ENCODE data around the gene ZNF728. TPM values are rescaled to one million over a fixed set of nuclear protein-coding genes. Genes with fewer than 3 reads are reported as not detected.
"Not testable (repeated sequence)": the region's sequence is repeated elsewhere in the genome, so short reads cannot be mapped to it uniquely, and the experiment has no call there.

Gene ZNF728
- total RNA-seq, 1 experiment from 2014 or later: not detected

DNA sequence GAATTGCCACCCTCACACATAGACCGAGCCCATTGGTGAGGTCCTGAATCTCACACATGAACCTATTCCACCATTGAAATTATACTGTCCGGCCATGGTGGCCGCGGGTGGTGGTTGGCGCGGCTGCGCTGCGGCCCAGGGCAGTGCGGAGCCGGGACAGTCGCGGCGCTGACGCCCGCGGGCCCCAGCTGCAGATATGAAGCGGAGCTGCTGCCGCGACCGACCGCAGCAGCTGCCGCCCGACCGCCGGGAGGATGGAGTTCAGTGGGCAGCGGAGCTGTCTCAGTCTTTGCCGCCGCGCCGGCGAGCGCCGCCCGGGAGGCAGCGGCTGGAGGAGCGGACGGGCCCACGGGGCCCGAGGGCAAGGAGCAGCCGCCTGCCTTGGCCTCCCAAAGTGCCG is 77.8 kb downstream of the ZNF728 start:
- CTCF ChIA-PET; H3K27ac ChIP-seq (ENCODE audit: low read depth, low read length, poor library complexity, severe bottlenecking); BruUV-seq (replicated peaks); H3K27me3 ChIP-seq (replicated peaks; ENCODE audit: insufficient read depth, low read depth, low read length, poor library complexity); intact Hi-C loops (cut with micrococcal nuclease; ENCODE audit: unreplicated experiment); DNase-seq (ENCODE audit: low spot score); H3K36me3 ChIP-seq (ENCODE audit: insufficient read depth, low read length, poor library complexity, severe bottlenecking); POLR2A ChIA-PET (ENCODE audit: low non-redundant PET); H3K4me1 ChIP-seq (ENCODE audit: insufficient read depth, low read length, poor library complexity, severe bottlenecking); H3K4me3 ChIP-seq (ENCODE audit: low read depth, low read length, poor library complexity, severe bottlenecking): not testable (repeated sequence)
- H3K9me3 ChIP-seq (ENCODE audit: low read depth, low read length, poor library complexity, severe bottlenecking): peaks cover 35% of the 10 kb centered on the region

Other genes starting within 250 kb of the ZNF728 start
- gene ZNF99, start 219.0 kb downstream of the ZNF728 start, total RNA-seq (2021): not detected in 2 replicates
- not detected in 2 replicates for gene ZNF723, start 170.9 kb downstream of the ZNF728 start, total RNA-seq (2021)
- 7.6 and 8.7 TPM in 2 replicates for gene ZNF730, start 113.8 kb upstream of the ZNF728 start, total RNA-seq (2021)
- gene ZNF724, start 247.2 kb upstream of the ZNF728 start, total RNA-seq (2021): 19.0 and 21.0 TPM in 2 replicates